DOHH2 (cell line): ENCODE data around the gene MTA2.
"Not testable (repeated sequence)": the region's sequence is repeated elsewhere in the genome, so short reads cannot be mapped to it uniquely, and the experiment has no call there.

Source experiments
- H3F3A ChIP-seq: fragments of 200-600 bp; sonication (generic), shearing (Covaris generic); 2 replicates; pipeline ENCODE4 v1.6.0; 2016; ENCODE audit warnings: antibody characterized with exemption, mild to moderate bottlenecking; ENCODE audit not compliant: control insufficient read depth, insufficient read depth
- H3K27ac ChIP-seq: fragments of 200-600 bp; sonication (generic); 2 replicates; pipeline ENCODE4 v1.5.1; 2014; ENCODE audit warnings: low read depth, mild to moderate bottlenecking, low read length, moderate library complexity
- H3K27me3 ChIP-seq: fragments of 200-600 bp; sonication (generic); 2 replicates; pipeline ENCODE4 v1.6.1; 2014; ENCODE audit warnings: mild to moderate bottlenecking, low read length, mixed read lengths; ENCODE audit not compliant: control insufficient read depth
- H3K36me3 ChIP-seq: fragments of 200-600 bp; sonication (generic); 2 replicates; pipeline ENCODE4 v1.6.1; 2014; ENCODE audit warnings: mild to moderate bottlenecking, low read length, moderate library complexity, mixed read lengths; ENCODE audit not compliant: control insufficient read depth
- H3K4me1 ChIP-seq: fragments of 200-600 bp; sonication (generic); 2 replicates; pipeline ENCODE4 v1.6.1; 2014; ENCODE audit warnings: mild to moderate bottlenecking, low read length, mixed read lengths; ENCODE audit not compliant: control insufficient read depth
- H3K4me2 ChIP-seq: fragments of 200-600 bp; sonication (generic); 2 replicates; pipeline ENCODE4 v1.6.0; 2014; ENCODE audit warnings: mild to moderate bottlenecking, low read length, moderate library complexity
- H3K4me3 ChIP-seq: fragments of 200-600 bp; sonication (generic); 2 replicates; pipeline ENCODE4 v1.5.1; 2014; ENCODE audit warnings: mild to moderate bottlenecking, low read length, mixed read lengths
- H3K79me2 ChIP-seq: fragments of 200-600 bp; sonication (generic); 2 replicates; pipeline ENCODE4 v1.6.1; 2014; ENCODE audit warnings: mild to moderate bottlenecking, low read length, mixed read lengths; ENCODE audit not compliant: control insufficient read depth
- H3K9me2 ChIP-seq: fragments of 200-600 bp; sonication (generic); replicated peaks from 2 replicates; pipeline ENCODE4 v1.6.1; 2014; ENCODE audit warnings: mild to moderate bottlenecking, low read length, mixed read lengths; ENCODE audit not compliant: control insufficient read depth
- H3K9me3 ChIP-seq: fragments of 200-600 bp; sonication (generic); 2 replicates; pipeline ENCODE4 v1.6.1; 2014; ENCODE audit warnings: antibody characterized with exemption, low read length, mixed read lengths; ENCODE audit not compliant: control insufficient read depth, insufficient read depth
- H4K20me1 ChIP-seq: fragments of 200-600 bp; sonication (generic); 2 replicates; pipeline ENCODE4 v1.6.0; 2014; ENCODE audit warnings: low read depth, mild to moderate bottlenecking, antibody characterized with exemption, low read length, moderate library complexity; ENCODE audit not compliant: control insufficient read depth, insufficient read depth
- CTCF ChIP-seq: fragments of 200-600 bp; sonication (generic); IDR thresholded peaks from one replicate; pipeline ENCODE4 v1.5.1; 2014; ENCODE audit warnings: antibody characterized with exemption, mild to moderate bottlenecking, low read depth, low read length; ENCODE audit not compliant: poor library complexity, severe bottlenecking
- EZH2phosphoT487 ChIP-seq: fragments of 200-600 bp; sonication (generic); IDR thresholded peaks from 2 replicates; pipeline ENCODE4 v1.6.1; 2017; ENCODE audit warnings: borderline replicate concordance, mild to moderate bottlenecking, antibody characterized with exemption, low read length, moderate library complexity, mixed read lengths

Gene MTA2

GRCh38 chr11:62601372-62602140 is at the start of gene MTA2:
TSS of gene MTA2 (minus strand) at chr11:62601865. CDS start at chr11:62601450, 415 bp downstream.
- peaks cover 44% of the 10 kb centered on the region for H3K79me2 ChIP-seq
- peak within 1 kb of the TSS; percentile 90 for H3K4me2 ChIP-seq
- no peaks in the 10 kb centered on the region for H3K27me3 ChIP-seq
- H3K9me2 ChIP-seq, result no peaks in the 10 kb centered on the region
- 0 out of 2 replicates have a peak, but pooled peaks cover 6% of the 10 kb centered on the region for H3F3A ChIP-seq
- peak within 1 kb of the TSS; percentile 73 for H3K27ac ChIP-seq
- TF ChIP-seq CTCF, result no peak
- no peak for TF ChIP-seq EZH2phosphoT487
- peak within 1 kb of the TSS; percentile 89 for H3K4me3 ChIP-seq
- peaks cover 76% of the 10 kb centered on the region for H3K36me3 ChIP-seq
- no peaks in the 10 kb centered on the region for H3K9me3 ChIP-seq
- H3K4me1 ChIP-seq, result peaks cover 32% of the 10 kb centered on the region
- H4K20me1 ChIP-seq, result peaks cover 8% of the 10 kb centered on the region; the same call in 1 of the 2 replicates

GRCh38 chr11:62650283-62650682 is 48.6 kb upstream of the MTA2 start:
- not testable (repeated sequence) for H3K4me3 ChIP-seq, H3K9me3 ChIP-seq, H4K20me1 ChIP-seq, H3K9me2 ChIP-seq, H3K4me2 ChIP-seq, H3K27ac ChIP-seq, H3K27me3 ChIP-seq, H3F3A ChIP-seq
- H3K4me1 ChIP-seq, result peaks cover 40% of the 10 kb centered on the region
- peaks cover 49% of the 10 kb centered on the region for H3K36me3 ChIP-seq
- H3K79me2 ChIP-seq, result peaks cover 63% of the 10 kb centered on the region

- Histone ChIP-seq H3K4me3 (no peak overlapping the region), H3K9me2 (no peaks in the 10 kb centered on the region), H3K27me3 (no peaks in the 10 kb centered on the region), H4K20me1 (peaks cover 3% of the 10 kb centered on the region; the same call in 1 of the 2 replicates), H3K79me2 (peaks cover 71% of the 10 kb centered on the region), H3F3A (no peaks in the 10 kb centered on the region), H3K27ac (no peak overlapping the region), H3K9me3 (no peaks in the 10 kb centered on the region), H3K36me3 (peaks cover 55% of the 10 kb centered on the region), H3K4me1 (peaks cover 45% of the 10 kb centered on the region), H3K4me2 (no peak overlapping the region)
- no peak for TF ChIP-seq CTCF
- TF ChIP-seq EZH2phosphoT487, result no peak
These were observed 47.8 kb upstream of the MTA2 start for GRCh38 chr11:62649486-62649885.

- H3F3A ChIP-seq, result no peaks in the 10 kb centered on the region
- peaks cover 3% of the 10 kb centered on the region; the same call in 1 of the 2 replicates for H4K20me1 ChIP-seq
- H3K9me2 ChIP-seq, result no peaks in the 10 kb centered on the region
- peaks cover 60% of the 10 kb centered on the region for H3K36me3 ChIP-seq
- H3K4me1 ChIP-seq, result peaks cover 44% of the 10 kb centered on the region
- TF ChIP-seq EZH2phosphoT487, result no peak
- no peak overlapping the region for H3K4me2 ChIP-seq
- peaks cover 76% of the 10 kb centered on the region for H3K79me2 ChIP-seq
- H3K9me3 ChIP-seq, result no peaks in the 10 kb centered on the region
- no peak overlapping the region for H3K4me3 ChIP-seq
- H3K27me3 ChIP-seq, result no peaks in the 10 kb centered on the region
- H3K27ac ChIP-seq, result no peak overlapping the region
These were observed 47.3 kb upstream of the MTA2 start for GRCh38 chr11:62648967-62649364.
